Stimulated activated CD4-positive, alpha-beta T cell treated with anti-CD3 and anti-CD28 coated beads, Interleukin-4, amount 100 ng/mL, for 24 hours (primary cell): ENCODE data around the gene INPP5K.
A peak's percentile ranks its signal among the peaks of the same experiment; 100 is the strongest.

ENCODE experiments used
- DNase-seq: peaks from one replicate; pipeline ENCODE4 v3.0.0-alpha.2; 2020

INPP5K gene

DNA sequence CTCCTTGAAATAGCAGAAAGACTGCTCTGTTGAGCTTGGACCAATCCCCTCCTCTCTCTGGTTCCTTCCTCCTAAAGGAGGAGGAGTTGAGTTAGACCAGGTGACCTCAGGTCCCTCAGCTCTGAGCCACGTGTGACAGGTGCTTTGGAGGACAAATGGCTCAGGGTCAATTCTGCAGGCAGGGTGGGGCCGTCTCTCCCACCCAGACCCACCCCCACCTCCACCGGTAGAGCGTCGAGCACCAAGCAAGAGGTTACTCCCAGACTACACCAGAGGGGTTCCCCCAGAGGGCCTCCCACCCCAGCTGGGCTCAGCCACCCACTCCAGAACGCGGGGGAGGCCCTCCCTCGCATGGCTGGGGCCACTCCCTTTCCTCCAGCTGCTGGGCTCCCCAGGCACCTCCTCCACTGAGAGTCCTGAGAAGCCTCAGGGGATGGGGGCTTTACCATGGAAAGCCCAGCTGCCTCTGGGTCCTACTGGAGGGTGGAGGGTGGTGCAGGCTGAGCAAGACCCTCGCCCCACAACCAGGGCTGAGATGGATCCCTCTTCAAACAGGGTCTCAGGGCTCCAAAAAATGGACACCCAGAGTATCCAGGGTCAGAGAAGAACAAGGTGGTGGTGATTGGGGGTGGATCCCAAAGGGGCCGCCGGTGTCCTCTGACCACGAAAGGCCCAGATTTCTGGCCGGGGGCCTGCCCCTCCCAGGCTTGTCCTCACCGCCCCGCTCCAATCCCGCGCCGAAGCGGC, 31.6 kb downstream of the INPP5K start:
- peak; percentile 29 for DNase-seq

GRCh38 chr17:1484060-1484535, 32.3 kb downstream of the INPP5K start:
- no peak for DNase-seq

GRCh38 chr17:1482680-1483079, 33.7 kb downstream of the INPP5K start:
- no peak for DNase-seq

DNA sequence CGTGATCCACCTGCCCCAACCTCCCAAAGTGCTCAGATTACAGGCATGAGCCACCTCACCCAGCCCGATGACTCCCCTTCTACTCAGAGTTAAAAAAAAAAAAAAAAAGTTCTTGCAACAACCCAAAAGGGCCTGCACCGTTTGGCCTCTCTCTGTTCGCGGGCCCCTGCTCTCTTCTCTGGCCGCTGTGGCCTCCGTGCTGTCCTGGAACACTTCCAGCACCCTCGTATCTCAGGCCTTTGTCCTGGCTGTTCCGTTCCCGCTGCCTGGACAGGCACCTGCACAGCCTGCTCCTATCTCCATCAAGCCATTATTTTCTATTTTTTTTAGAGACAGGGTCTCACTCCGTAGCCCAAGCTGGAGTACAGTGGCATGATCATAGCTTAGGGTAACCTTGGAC, 34.7 kb downstream of the INPP5K start:
- no peak for DNase-seq

- DNase-seq = no peak
These were observed 35.5 kb downstream of the INPP5K start for GRCh38 chr17:1480747-1481465.

- no peak for DNase-seq
These were observed 38.0 kb downstream of the INPP5K start for GRCh38 chr17:1478418-1478817.

- no peak for DNase-seq
These were observed 41.0 kb downstream of the INPP5K start for GRCh38 chr17:1475321-1475854.

DNA sequence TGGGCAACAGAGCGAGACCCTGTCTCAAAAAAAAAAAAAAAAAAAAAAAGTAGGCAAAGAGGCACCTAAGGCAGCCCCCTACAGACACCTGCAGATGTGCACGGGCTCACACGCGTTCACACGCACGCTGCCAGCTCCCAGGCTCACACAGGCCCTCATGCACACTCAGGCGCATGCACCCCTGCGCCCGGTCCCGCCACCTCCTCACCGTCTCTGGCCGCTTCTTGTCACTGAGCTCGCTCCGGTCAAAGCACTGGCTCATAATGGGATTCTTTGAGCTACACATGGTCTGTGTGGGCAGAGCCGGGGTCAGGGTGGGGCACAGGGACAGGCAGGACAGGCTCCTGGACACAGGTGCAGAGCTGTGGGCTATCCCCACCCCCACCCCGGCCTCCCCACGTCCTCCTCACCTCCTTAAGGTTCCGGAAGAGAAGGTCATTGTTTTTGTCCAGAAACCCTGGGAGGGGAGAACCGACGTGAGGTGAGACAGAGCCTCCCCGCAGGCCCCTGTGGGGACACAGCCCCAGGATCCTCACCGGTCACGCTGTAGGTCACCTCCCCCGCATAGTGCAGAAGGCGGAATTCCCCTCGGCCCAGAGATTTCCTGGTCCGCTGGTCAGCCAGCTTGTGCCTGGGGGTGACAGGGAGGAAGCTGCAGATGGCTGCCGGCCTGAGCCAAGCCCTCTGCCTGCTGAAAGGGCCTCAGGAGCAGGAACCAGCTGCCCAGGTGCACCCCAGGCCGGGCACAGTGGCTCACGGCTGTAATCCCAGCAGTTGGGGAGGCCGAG, 41.8 kb downstream of the INPP5K start:
- no peak for DNase-seq

- DNase-seq = peak; percentile 31
These were observed 42.6 kb downstream of the INPP5K start for GRCh38 chr17:1473841-1474240.

DNA sequence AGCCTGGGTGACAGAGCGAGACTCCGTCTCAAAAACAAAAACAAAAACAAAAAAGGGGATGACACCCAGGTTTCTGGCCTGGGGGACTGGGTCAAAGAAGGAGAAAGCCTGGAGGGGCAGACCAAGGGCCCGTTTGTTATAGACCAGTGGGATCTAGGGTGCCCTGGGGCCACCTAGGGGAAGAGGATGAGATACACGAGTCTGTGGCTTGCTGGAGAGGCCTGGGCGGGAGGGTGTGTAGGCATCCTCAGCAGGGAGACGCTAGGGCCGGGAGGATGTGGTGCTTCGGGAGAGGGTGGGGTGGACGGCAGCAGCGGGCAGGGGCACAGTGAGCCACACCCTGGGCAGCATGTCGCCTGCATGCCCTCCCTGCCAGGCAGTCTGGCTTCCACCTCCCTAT, 43.2 kb downstream of the INPP5K start:
- DNase-seq = no peak

GRCh38 chr17:1471911-1472821, 44.2 kb downstream of the INPP5K start:
- DNase-seq = no peak

GRCh38 chr17:1471490-1471889, 44.9 kb downstream of the INPP5K start:
- no peak for DNase-seq

DNA sequence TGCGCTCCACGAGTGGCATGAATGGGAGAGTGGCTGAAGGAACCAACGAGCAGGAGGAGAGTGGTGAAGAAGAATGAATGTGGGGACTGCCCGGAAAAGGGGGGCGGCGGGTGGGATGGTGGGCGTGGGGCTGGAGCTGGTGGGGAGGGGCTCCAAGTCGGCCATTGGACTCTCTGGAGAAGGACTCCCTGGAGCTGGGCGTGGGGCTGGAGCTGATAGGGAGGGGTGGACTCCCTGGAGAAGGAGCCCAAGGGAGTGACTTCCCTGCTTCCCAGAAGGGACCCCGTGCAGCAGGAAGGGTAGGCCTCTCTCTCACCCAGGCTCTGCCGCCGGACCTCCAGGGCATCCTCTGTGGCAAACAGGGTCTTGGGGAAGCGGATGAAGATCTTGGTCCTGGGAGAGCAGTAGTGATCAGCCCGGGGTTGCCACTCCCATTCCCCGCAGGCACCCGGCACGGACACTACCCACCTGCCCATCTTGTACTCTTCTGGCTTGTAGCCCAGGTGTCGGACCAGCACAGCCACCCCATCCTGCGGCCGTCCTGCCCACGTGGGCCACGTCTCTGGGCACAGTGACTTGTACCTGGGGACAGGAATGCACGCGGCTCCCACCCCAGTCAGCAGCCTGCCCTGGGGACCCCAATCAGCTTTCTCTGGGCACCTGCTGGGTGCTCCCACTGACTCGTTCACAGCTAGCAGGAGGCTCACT, 45.5 kb downstream of the INPP5K start:
- DNase-seq = no peak

- DNase-seq = no peak
These were observed 46.2 kb downstream of the INPP5K start for GRCh38 chr17:1470071-1470754.

DNA sequence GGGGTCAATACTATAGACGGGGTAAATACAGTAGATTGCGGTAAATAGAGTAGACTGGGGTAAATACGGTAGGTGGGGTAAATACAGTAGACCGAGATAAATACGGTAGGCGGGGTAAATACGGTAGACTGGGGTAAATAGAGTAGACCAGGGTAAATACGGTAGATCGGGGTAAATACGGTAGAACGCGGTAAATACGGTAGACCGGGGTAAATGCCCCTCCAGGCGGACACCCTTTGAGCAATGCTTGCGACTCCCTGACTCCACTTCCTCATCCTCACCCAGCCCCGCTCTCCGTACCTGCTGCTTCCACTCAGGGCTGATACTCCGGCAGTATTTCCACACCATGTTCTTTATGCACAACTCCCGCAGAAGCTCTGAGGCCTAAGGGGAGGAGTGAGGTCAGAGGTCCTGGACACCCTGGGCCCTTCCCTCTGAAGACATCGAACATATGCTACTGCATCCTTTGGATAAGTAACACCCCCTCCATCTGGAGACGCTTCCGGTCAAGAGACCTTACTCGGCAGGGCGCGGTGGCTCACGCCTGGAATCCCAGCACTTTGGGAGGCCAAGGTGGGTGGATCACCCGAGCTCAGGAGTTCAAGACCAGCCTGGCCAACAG, 47.1 kb downstream of the INPP5K start:
- no peak for DNase-seq

DNA sequence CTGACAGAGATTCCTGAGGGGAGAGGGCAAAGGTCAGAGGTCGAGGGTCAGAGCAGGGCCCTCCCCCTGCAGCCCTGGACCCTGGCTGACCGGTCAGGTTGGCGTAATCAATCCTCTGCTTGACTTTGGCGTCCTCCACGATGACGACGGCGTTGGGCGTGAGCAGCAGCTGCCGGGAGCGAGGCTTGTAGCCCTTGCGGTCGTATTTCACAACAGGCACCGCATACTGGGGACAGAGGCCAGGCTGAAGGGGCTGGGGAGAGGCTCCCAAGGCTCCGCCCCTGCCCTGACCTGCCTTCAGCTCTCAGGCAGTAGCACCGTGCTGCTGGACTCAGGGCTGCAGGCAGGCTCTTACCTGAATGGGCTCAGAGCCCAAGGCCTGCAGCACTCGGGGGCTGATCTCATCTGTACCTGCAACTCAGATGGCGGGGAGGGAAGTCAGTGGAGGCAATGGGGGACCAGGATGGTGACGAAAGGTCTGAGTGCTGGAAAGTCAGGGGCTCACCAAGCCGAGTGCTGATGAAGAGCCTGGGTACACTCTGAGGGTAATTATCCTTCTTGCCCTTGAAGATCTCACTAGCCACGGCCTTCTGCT, 48.4 kb downstream of the INPP5K start:
- DNase-seq = no peak

DNA sequence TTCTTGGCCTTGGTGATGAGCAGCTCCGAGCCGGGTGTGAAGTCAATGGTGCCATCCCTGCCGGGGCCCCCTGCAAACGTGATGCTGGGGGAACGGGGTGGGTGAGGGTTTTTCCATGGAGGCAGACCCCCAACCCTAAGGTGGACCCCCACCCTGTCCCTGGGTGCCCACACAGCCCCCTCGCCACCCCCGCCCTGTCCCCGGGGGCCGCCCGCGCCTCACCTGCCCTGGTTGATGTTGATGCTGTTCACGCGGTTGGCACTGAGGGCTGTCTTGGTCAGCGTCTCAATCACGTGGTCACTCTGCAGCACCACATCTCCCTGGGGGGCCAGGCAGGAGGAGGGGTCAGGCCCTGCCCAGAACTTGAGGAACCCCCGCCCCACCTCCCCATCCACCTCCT, 49.2 kb downstream of the INPP5K start:
- no peak for DNase-seq

DNA sequence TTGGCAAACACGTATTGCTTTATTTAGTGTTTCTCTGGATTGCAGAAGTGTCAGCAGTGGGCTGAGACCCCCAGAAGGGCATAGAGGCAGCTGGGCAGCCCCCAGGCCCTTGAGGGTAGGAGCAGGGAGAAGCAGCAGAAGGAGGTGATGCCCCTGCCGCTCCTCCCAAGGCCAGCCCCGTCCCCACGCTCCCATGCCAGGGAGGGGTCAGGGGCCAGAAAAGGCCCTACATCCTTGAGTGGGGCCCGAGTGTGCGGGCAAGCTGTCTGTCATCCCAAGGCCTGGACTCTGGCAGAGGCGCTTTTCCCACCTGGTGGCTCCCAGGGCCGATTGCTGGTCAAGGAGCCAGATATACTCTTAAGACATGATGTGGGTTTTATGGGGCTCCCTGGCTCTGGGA, 52.2 kb downstream of the INPP5K start:
- no peak for DNase-seq

GRCh38 chr17:1462164-1463112, 54.0 kb downstream of the INPP5K start:
- no peak for DNase-seq
